Amygdala (tissue), 56 donors: ENCODE results near the gene RAB40A.

Experiments used
- DNase-seq, 56 donors: peaks; one replicate each; lab custom pipeline; 2025; lab: John Stamatoyannopoulos, UW

Gene RAB40A

GRCh38 chrX:103519389-103519788 lies at the start of gene RAB40A:
TSS of gene RAB40A (minus strand) at chrX:103519489. CDS start at chrX:103500756, 18,733 bp downstream.
- no peak for DNase-seq

GRCh38 chrX:103565752-103566151 lies 46.5 kb upstream of the RAB40A start:
- DNase-seq = no peak

GRCh38 chrX:103565197-103565596 lies 45.9 kb upstream of the RAB40A start:
- no peak for DNase-seq

- DNase-seq = no peak
Observed at GRCh38 chrX:103562801-103563200, 43.5 kb upstream of the RAB40A start.

- no peak for DNase-seq
Observed at GRCh38 chrX:103560256-103560655, 41.0 kb upstream of the RAB40A start.

GRCh38 chrX:103556963-103557612 lies 37.8 kb upstream of the RAB40A start:
- DNase-seq = no peak

- DNase-seq = peak in 51 of 56 donors; percentile 0 to 75 (median 27)
Observed at GRCh38 chrX:103554687-103555424, 35.6 kb upstream of the RAB40A start.

- no peak for DNase-seq
Observed at GRCh38 chrX:103552236-103552635, 32.9 kb upstream of the RAB40A start.

- no peak for DNase-seq
Observed at GRCh38 chrX:103550415-103551051, 31.2 kb upstream of the RAB40A start.

- DNase-seq = peak in 1 of 56 donors; percentile 5
Observed at GRCh38 chrX:103549916-103550315, 30.6 kb upstream of the RAB40A start.

GRCh38 chrX:103540145-103540544 lies 20.9 kb upstream of the RAB40A start:
- no peak for DNase-seq

- DNase-seq = no peak
Observed at GRCh38 chrX:103539695-103540094, 20.4 kb upstream of the RAB40A start.

- no peak for DNase-seq
Observed at GRCh38 chrX:103538728-103539127, 19.4 kb upstream of the RAB40A start.

GRCh38 chrX:103537871-103538387 lies 18.6 kb upstream of the RAB40A start:
- no peak for DNase-seq

- DNase-seq = no peak
Observed at GRCh38 chrX:103536732-103537131, 17.4 kb upstream of the RAB40A start.

- DNase-seq = no peak
Observed at GRCh38 chrX:103536071-103536470, 16.8 kb upstream of the RAB40A start.

GRCh38 chrX:103535206-103535605 lies 15.9 kb upstream of the RAB40A start:
- DNase-seq = no peak

GRCh38 chrX:103533511-103534216 lies 14.4 kb upstream of the RAB40A start:
- peak in 53 of 56 donors; percentile 0 to 88 (median 32) for DNase-seq

GRCh38 chrX:103531002-103531401 lies 11.7 kb upstream of the RAB40A start:
- no peak for DNase-seq

GRCh38 chrX:103530545-103530944 lies 11.3 kb upstream of the RAB40A start:
- DNase-seq = no peak

GRCh38 chrX:103529550-103529949 lies 10.3 kb upstream of the RAB40A start:
- DNase-seq = no peak
